ENCODE results near the gene NPS.

The NPS gene

DNA sequence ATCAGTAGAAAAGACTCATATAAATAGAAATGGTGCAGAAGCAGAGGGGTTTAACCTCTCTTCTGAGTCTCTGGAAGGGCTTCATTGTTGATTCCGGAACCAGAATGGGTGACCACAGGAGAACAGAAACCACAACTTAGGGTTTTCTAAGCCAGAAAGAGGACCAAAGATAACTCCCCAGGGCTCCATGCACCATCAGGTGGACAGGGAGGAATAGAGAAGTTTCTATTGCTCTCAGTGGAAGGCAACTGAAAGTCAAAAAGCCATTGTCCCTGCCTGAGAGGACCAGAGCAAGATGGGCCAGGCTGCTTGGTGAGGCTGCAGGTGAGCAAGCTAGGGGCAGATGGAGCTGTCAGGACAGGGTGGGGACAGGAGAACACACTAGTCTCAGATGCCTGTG, 14.6 kb upstream of the NPS start (continued):
- TF ChIP-seq, protein P1, sequence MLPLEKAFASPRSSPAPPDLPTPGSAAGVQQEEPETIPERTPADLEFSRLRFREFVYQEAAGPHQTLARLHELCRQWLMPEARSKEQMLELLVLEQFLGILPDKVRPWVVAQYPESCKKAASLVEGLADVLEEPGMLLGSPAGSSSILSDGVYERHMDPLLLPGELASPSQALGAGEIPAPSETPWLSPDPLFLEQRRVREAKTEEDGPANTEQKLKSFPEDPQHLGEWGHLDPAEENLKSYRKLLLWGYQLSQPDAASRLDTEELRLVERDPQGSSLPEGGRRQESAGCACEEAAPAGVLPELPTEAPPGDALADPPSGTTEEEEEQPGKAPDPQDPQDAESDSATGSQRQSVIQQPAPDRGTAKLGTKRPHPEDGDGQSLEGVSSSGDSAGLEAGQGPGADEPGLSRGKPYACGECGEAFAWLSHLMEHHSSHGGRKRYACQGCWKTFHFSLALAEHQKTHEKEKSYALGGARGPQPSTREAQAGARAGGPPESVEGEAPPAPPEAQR (tag by site-specific recombination; IDR thresholded peaks at IDR 0.05), result no peak
- TF ChIP-seq GLIS1 (tag by site-specific recombination; IDR thresholded peaks at IDR 0.05), result no peak

DNA sequence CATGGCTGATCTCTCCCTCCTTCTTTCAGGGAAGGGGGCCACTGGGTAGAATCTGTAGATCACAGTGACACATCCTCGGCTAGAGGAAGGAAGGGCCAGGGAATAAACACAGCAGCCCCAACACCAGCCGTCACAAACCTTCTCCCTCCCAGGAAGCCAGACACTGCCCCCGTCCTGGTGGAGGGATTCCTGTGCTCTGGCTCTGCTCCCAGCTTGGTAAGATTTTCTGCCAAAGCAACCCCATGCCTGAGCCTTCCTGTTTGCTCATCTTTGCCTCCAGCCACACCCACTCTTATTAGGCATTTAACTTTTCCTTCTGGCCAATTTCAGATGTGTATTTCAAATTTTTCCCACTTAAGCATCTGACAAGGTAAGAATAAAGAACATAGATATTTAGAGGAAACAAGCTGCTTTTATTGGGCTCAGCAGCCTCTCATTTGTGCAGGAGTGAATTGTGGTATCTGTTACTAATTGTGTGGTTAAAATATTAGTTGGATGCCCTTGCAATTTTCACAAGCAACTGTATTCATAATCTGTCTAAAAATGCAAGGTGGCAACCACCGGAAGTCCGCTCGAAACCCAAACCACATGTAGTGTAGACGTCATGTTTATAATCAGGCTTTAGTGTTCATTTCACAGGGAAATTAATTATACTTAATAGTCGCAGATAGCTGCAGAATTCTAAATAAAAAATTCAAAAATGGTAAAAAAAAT, 13.2 kb upstream of the NPS start:
- ChIA-PET CTCF (no interaction called here), POLR2A (no interaction called here)
- Histone ChIP-seq H3K36me3 (ENCODE audit: control insufficient read depth in 2 of 2, insufficient read depth in 1 of 2, low read length in 2 of 2) (no peaks in the 10 kb centered on the region), H3K27ac (ENCODE audit: extremely low read depth, low read depth, low read length) (no peak overlapping the region), H3K9me3 (ENCODE audit: control insufficient read depth, insufficient read depth, low read depth, low read length) (no peaks in the 10 kb centered on the region), H3K4me1 (ENCODE audit: control insufficient read depth, insufficient read depth, low read length) (no peaks in the 10 kb centered on the region), H3K4me3 (ENCODE audit: low read depth, low read length) (no peak overlapping the region)
- TF ChIP-seq GLIS1 (tag by site-specific recombination; IDR thresholded peaks at IDR 0.05), result no peak
- TF ChIP-seq ZNF513 (tag by site-specific recombination; IDR thresholded peaks at IDR 0.05), result no peak
- no peak for TF ChIP-seq ZNF16 (tag by site-specific recombination; IDR thresholded peaks at IDR 0.05; ENCODE audit: low read depth)
- no peak for TF ChIP-seq HOXC10 (CRISPR knock-in tag; IDR thresholded peaks at IDR 0.05)
- TF ChIP-seq ZNF280C (tag by site-specific recombination; IDR thresholded peaks at IDR 0.05), result no peak
- no peak for TF ChIP-seq KLF9 (tag by site-specific recombination; IDR thresholded peaks at IDR 0.05; ENCODE audit: low read depth)
- TF ChIP-seq PRDM1 (tag by site-specific recombination; IDR thresholded peaks at IDR 0.05), result no peak
- TF ChIP-seq ZSCAN30 (tag by site-specific recombination; IDR thresholded peaks at IDR 0.05), result no peak
- no peak for TF ChIP-seq ZFP3 (tag by site-specific recombination; IDR thresholded peaks at IDR 0.05; ENCODE audit: low read depth)
- no peak for TF ChIP-seq SCRT1 (tag by site-specific recombination; IDR thresholded peaks at IDR 0.05; ENCODE audit: borderline replicate concordance)
- no peak for TF ChIP-seq ZNF677 (tag by site-specific recombination; IDR thresholded peaks at IDR 0.05)
- TF ChIP-seq ZFHX2 (tag by site-specific recombination; conservative IDR thresholded peaks at IDR 0.05), result no peak
- no peak for TF ChIP-seq ZNF274 (IDR thresholded peaks at IDR 0.05; ENCODE audit: low read length)
- TF ChIP-seq ZNF274 (tag by site-specific recombination; IDR thresholded peaks at IDR 0.05; ENCODE audit: borderline replicate concordance), result no peak
- TF ChIP-seq ZSCAN5A (tag by site-specific recombination; IDR thresholded peaks at IDR 0.05), result no peak
- no peak for TF ChIP-seq ZNF701 (tag by site-specific recombination; IDR thresholded peaks at IDR 0.05)

Data from HEK293 (cell line).